C4-2B (cell line): ENCODE data around the gene KIAA1586.
A peak's percentile ranks its signal among the peaks of the same experiment; 100 is the strongest.
"Not testable (repeated sequence)": the region's sequence is repeated elsewhere in the genome, so short reads cannot be mapped to it uniquely, and the experiment has no call there.

ENCODE experiments used
- H3K27ac ChIP-seq: fragments of 450-650 bp; 2 replicates; pipeline ENCODE4 v1.5.1; 2017
- ZFX ChIP-seq: fragments of 450-650 bp; IDR thresholded peaks from 2 replicates; pipeline ENCODE4 v1.6.1; 2017
- TF ChIP-seq, protein P1 (sequence below): fragments of 450-650 bp; conservative IDR thresholded peaks from 2 replicates; pipeline ENCODE4 v1.5.1; 2017; ENCODE audit warnings: mild to moderate bottlenecking

The KIAA1586 gene

DNA sequence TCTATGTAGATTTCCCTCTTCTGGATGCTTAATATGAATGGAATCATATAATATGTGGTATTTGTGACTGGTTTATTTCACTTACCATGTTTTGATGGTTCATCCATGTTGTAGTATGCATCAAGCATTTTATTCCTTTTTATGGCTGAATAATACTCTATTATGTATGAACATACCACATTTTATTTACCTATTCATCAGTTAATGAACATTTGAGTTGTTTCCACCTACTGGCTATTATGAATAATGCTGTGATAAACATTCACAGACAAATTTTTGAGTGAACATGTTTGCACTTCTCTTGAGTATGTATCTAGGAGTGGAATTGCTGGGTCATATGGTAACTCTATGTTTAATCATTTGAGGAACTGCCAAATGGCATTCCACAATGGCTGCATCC lies 28.6 kb downstream of the KIAA1586 start:
- TF ChIP-seq ZFX = no peak
- TF ChIP-seq, protein P1, sequence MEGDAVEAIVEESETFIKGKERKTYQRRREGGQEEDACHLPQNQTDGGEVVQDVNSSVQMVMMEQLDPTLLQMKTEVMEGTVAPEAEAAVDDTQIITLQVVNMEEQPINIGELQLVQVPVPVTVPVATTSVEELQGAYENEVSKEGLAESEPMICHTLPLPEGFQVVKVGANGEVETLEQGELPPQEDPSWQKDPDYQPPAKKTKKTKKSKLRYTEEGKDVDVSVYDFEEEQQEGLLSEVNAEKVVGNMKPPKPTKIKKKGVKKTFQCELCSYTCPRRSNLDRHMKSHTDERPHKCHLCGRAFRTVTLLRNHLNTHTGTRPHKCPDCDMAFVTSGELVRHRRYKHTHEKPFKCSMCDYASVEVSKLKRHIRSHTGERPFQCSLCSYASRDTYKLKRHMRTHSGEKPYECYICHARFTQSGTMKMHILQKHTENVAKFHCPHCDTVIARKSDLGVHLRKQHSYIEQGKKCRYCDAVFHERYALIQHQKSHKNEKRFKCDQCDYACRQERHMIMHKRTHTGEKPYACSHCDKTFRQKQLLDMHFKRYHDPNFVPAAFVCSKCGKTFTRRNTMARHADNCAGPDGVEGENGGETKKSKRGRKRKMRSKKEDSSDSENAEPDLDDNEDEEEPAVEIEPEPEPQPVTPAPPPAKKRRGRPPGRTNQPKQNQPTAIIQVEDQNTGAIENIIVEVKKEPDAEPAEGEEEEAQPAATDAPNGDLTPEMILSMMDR = peak; percentile 22
- H3K27ac ChIP-seq = no peak overlapping the region

DNA sequence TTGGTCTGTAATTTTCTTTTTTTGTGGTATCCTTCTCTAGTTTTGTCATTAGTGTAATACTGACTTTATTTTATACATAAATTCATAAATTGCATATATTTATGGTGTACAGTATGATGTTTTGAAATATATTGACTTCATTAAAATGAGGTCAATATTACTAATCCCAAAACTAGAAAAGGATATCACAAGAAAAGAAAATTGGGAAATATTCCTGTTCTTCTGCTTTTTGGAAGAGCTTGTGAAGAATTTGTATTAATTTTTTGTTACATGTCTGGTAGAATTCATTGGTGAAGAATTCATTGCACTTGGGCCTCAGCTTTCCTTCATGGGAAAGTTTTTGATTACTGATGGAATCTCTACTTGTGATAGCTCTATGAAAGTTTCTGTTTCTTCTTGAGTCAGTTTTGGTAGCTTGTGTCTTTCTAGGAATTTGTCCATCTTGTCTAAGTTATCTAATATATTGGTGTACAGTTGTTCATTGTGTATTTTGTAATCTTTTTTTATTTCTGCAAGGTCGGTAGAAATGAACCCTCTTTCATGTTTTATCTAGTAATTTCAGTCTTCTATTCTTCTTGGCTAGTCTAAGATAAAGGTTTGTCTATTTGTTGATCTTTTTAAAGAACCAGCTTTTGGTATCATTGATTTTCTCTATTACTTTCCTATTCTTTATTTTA lies 32.2 kb downstream of the KIAA1586 start:
- H3K27ac ChIP-seq = no peak overlapping the region
- TF ChIP-seq, protein P1 = no peak
- TF ChIP-seq ZFX = no peak

DNA sequence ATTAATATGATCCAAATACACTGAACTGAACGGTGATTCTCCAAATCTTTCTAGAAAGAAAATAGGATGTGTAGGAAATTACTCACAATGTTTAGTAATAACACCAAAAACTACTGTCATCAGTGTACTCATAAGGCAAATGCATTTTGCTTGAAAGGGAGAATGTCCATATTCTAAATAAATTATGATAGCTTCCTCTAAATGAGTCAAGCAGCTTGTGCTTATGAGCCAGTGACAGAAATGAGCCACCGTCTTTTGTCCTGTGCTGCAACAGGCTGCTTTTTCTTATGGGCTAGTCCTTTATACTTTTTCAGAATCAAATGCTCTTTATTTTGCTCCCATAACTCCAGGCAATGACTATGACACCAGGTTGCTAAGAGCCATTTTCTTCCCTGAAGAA lies 39.0 kb downstream of the KIAA1586 start:
- TF ChIP-seq, protein P1 = no peak
- no peak for TF ChIP-seq ZFX
- no peak overlapping the region for H3K27ac ChIP-seq

DNA sequence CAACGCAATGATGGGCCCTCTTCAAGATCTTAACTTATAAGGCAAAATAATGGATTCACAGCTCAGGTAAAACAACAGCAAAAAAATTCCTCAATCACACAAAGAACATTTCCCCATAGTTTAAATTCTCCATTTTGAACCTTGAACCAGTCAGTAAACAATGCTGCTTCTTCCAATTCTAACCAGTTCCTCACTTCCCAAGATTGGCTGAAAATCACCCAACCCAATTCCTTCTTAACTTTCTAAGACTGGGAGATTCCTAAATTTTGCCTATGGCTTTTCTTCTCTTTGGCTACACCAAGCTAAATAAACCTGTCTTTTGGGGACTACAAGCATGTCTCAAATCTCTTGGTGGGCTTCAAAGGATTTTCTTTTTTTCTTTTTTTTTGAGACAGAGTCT lies 40.4 kb downstream of the KIAA1586 start:
- TF ChIP-seq ZFX = no peak
- TF ChIP-seq, protein P1 = no peak
- H3K27ac ChIP-seq = no peak overlapping the region

DNA sequence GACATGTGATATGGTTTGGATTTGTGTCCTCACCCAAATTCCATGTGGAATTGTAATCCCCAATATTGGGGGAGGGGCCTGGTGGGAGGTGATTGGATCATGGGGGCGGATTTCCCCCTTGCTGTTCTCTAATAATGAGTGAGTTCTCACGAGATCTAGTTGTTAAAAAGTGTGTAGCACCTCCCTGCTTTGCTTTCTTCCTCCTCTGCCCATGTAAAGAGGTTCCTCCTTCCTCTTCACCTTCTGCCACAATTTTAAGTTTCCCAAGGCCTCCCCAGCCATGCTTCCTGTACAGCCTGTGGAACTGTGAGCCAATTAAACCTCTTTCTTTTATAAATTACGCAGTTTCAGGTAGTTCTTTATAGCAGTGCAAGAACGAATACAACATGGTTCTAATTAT lies 41.4 kb downstream of the KIAA1586 start:
- TF ChIP-seq, protein P1 = no peak
- TF ChIP-seq ZFX = no peak

DNA sequence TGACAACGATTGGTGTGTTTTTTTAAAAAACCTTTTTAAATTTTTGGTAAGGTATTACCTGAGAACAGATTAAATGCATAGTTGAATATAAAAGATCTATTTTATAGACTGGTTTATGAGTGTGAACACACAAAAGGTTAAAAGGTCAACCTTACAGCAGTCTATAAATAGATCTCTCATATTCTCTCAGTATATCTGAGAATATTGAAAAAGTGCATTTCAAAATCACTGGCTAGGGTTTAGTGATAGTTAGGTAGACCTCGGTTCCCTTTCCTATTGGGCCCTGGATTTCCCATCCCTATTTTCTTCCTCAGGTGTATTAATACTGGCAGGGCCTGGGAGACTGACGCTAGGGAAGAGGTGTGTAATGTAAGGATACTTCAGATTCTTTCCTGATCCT lies 42.8 kb downstream of the KIAA1586 start:
- no peak for TF ChIP-seq ZFX
- TF ChIP-seq, protein P1 = no peak
- H3K27ac ChIP-seq = no peak overlapping the region; the same call in 1 of the 2 replicates

More for the DNA sequence above, 41.4 kb downstream of the KIAA1586 start:
- no peak overlapping the region for H3K27ac ChIP-seq

GRCh38 chr6:57089687-57090457 lies 43.4 kb downstream of the KIAA1586 start, which contains the start of gene ZNF451:
ZNF451 (plus strand) TSS chr6:57090188; CDS start chr6:57090254, 66 bp downstream.
- H3K27ac ChIP-seq = peak within 1 kb of the TSS; percentile 65
- TF ChIP-seq, protein P1 = no peak
- peak; percentile 79 for TF ChIP-seq ZFX

DNA sequence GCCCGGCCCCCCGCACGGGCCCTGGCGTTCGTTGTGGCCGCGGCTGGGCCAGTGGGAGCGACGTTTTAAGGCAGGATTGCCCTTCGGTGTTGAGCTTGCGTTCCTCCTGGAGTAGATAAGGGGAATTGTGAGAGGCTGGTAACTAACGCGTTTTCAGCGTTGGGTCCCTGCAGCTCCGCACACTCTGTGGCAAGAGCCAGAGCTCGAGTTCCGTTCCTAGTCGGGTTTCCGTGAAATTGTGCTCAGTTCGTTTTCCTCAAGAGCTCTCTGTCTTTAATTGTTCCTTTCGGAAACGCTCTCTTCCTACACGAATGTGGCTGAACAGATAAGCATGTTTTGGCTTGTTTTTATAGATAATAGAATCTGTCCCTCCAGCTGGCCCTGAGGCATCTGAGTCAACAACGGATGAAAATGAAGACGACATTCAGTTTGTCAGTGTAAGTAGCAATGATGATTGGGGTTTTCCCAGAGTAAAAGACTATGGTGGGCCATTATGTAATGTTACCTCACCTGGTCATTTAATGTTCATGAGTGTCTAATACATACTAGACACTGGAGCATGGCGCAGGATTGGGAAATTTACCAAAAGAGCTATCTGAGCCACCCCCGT lies 44.1 kb downstream of the KIAA1586 start:
- H3K27ac ChIP-seq = peak overlapping the region; percentile 65

GRCh38 chr6:57091375-57091774 lies 44.9 kb downstream of the KIAA1586 start:
- H3K27ac ChIP-seq = not testable (repeated sequence)
